GM19452 (cell line): ENCODE measurements around the gene PCDHA3.
"Not testable (repeated sequence)": the region's sequence is repeated elsewhere in the genome, so short reads cannot be mapped to it uniquely, and the experiment has no call there.

Experiments
- ATAC-seq: cut with Tn5 transposase; IDR thresholded peaks from one replicate; pipeline ENCODE4 v1.9.1; 2021; ENCODE audit not compliant: unreplicated experiment

PCDHA3 gene

GRCh38 chr5:140800816-140801493 lies at the start of gene PCDHA3:
Gene PCDHA3 (plus strand): TSS chr5:140801057.
- no peak for ATAC-seq

GRCh38 chr5:140753561-140753960 lies 47.3 kb upstream of the PCDHA3 start:
- no peak for ATAC-seq

DNA sequence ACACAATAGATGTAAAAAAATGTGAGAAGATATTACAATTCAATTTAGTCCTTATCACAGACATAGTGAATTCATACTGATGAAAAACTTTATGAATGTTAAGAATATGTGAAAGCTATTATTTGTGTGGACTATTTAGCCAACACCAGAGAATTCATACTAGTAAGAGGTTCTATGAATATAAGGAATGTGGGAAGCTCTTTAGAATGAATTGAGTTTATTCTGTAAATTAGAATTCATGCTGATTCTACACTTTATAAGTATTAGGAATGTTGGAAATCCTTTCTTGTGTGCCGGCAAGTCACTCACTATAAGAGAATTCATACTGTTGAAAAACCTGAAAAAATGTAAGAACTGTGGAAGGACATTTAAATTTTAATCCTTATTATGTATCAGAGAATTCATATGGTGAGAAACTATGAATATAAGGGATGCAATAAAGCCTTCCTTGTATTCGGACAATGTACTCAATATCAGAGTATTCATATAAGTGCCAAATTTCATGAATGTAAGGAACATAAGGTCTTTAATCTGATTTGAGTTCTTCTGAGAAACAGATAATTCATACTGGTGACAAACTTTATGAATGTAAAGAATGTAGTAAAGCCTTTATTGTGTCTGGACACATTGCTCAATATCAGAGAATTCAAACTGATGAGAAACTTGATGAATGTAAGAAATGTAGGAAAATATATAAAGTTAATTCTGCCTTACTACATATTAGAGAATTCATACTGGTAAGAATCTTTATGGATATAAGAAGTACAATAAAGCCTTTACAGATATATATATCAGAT lies 36.5 kb upstream of the PCDHA3 start:
- ATAC-seq: no peak

GRCh38 chr5:140767444-140767843 lies 33.4 kb upstream of the PCDHA3 start:
- no peak for ATAC-seq

- no peak for ATAC-seq
Measured at GRCh38 chr5:140780512-140780911, 20.3 kb upstream of the PCDHA3 start.

DNA sequence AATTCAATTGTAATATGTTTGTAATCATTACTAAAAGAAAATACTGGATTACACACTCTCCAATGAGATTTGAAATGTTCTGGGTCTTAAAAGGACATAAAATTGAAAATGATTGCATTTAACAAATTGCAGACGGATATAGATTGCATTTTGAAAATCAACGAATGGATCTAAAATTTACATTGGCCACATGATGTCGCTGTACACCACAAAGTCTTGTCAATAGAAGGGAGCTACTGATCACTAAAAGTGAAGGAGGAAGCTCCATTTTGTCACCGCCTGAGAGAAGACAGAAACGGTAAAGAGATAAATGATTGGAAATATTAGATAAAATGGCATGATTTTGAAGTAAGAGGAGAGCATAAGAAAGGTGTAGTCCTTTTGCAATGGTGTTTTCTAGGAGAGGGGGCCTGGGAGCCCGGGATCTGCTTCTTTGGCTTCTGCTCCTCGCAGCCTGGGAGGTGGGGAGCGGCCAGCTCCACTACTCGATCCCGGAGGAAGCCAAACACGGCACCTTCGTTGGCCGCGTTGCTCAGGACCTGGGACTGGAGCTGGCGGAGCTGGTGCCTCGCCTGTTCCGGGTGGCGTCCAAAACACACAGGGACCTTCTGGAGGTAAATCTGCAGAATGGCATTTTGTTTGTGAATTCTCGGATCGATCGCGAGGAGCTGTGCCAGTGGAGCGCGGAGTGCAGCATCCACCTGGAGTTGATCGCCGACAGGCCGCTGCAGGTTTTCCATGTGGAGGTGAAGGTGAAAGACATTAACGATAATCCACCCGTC lies 14.8 kb upstream of the PCDHA3 start, which contains the start of gene PCDHA1:
PCDHA1 (plus strand) TSS at position 236 of the 782 bp plus-strand sequence.
- ATAC-seq: no peak

DNA sequence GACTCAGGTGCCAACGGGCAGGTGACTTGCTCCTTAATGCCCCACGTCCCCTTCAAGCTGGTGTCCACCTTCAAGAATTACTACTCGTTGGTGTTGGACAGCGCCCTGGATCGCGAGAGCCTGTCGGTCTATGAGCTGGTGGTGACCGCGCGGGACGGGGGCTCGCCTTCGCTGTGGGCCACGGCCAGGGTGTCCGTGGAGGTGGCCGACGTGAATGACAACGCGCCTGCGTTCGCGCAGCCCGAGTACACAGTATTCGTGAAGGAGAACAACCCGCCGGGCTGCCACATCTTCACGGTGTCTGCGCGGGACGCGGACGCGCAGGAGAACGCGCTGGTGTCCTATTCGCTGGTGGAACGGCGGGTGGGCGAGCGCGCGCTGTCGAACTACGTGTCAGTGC lies 13.4 kb upstream of the PCDHA3 start:
- not testable (repeated sequence) for ATAC-seq

DNA sequence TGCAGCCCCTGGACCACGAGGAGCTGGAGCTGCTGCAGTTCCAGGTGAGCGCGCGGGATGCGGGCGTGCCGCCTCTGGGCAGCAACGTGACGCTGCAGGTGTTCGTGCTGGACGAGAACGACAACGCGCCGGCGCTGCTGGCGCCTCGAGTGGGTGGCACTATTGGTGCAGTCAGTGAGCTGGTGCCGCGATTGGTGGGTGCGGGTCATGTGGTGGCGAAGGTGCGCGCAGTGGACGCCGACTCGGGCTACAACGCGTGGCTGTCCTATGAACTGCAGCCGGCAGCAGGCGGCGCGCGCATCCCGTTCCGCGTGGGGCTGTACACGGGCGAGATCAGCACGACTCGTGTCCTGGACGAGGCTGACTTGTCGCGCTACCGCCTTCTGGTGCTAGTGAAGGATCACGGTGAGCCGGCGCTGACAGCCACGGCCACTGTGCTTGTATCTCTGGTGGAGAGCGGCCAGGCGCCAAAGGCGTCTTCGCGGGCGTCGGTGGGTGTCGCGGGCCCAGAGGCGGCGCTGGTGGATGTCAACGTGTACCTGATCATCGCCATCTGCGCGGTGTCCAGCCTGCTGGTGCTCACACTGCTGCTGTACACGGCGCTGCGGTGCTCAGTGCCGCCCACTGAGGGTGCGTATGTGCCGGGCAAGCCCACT lies 12.9 kb upstream of the PCDHA3 start:
- not testable (repeated sequence) for ATAC-seq

GRCh38 chr5:140791089-140791488 lies 9.8 kb upstream of the PCDHA3 start:
- ATAC-seq: no peak

DNA sequence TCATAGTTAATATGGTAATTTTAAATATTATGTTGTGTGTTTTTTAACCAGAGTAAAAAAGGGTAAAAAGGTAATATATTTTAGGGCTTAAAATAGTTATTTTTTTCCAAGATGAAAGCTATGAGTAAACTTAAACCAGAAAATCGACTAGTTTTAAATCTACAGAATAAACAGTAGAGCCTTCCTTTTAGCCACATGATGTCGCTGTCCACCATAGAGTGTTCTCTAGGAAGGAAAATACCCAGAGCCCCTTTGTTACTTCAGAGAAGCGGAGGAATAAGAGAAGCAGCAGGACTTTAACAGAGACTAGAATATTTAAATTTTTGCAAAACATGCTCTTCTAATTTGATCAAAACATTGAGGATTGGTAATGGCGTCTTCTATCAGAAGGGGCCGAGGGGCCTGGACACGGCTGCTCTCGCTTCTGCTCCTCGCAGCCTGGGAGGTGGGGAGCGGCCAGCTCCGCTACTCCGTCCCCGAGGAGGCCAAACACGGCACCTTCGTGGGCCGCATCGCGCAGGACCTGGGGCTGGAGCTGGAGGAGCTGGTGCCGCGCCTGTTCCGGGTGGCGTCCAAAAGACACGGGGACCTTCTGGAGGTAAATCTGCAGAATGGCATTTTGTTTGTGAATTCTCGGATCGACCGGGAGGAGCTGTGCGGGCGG lies 6.1 kb upstream of the PCDHA3 start, which contains the start of gene PCDHA2:
PCDHA2 (plus strand) TSS at position 258 of the 664 bp plus-strand sequence.
- ATAC-seq: no peak

DNA sequence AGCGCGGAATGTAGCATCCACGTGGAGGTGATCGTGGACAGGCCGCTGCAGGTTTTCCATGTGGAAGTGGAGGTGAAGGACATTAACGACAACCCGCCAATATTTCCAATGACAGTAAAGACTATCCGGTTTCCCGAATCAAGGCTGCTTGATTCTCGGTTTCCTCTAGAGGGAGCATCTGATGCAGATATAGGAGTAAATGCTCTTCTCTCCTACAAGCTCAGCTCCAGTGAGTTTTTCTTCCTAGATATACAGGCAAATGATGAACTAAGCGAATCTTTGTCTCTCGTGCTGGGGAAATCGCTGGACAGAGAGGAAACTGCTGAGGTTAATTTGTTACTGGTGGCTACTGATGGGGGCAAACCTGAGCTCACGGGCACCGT lies 5.6 kb upstream of the PCDHA3 start:
- ATAC-seq: no peak

DNA sequence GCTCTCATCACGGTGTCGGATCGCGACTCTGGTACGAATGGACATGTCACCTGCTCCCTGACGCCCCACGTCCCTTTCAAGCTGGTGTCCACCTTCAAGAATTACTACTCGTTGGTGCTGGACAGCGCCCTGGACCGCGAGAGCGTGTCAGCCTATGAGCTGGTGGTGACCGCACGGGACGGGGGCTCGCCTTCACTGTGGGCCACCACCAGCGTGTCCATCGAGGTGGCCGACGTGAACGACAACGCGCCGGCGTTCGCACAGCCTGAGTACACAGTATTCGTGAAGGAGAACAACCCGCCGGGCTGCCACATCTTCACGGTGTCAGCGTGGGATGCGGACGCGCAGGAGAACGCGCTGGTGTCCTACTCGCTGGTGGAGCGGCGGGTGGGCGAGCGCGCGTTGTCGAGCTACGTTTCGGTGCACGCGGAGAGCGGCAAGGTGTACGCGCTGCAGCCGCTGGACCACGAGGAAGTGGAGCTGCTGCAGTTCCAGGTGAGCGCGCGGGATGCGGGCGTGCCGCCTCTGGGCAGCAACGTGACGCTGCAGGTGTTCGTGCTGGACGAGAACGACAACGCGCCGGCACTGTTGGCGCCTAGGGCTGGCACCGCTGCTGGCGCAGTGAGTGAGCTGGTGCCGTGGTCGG lies 4.7 kb upstream of the PCDHA3 start:
- not testable (repeated sequence) for ATAC-seq

DNA sequence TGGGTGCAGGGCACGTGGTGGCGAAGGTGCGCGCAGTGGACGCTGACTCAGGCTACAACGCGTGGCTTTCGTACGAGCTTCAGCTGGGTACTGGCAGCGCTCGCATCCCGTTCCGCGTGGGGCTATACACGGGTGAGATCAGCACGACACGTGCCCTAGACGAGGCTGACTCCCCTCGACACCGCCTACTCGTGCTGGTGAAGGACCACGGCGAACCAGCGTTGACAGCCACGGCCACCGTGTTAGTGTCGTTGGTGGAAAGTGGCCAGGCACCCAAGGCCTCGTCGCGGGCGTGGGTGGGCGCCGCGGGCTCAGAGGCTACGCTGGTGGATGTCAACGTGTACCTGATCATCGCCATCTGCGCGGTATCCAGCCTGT lies 4.2 kb upstream of the PCDHA3 start:
- ATAC-seq: no peak

GRCh38 chr5:140801494-140801841 lies 611 bp downstream of the PCDHA3 start:
- no peak for ATAC-seq

- ATAC-seq: not testable (repeated sequence)
Measured at GRCh38 chr5:140802381-140802780, 1.5 kb downstream of the PCDHA3 start.

GRCh38 chr5:140802781-140803271 lies 2.0 kb downstream of the PCDHA3 start:
- no peak for ATAC-seq

DNA sequence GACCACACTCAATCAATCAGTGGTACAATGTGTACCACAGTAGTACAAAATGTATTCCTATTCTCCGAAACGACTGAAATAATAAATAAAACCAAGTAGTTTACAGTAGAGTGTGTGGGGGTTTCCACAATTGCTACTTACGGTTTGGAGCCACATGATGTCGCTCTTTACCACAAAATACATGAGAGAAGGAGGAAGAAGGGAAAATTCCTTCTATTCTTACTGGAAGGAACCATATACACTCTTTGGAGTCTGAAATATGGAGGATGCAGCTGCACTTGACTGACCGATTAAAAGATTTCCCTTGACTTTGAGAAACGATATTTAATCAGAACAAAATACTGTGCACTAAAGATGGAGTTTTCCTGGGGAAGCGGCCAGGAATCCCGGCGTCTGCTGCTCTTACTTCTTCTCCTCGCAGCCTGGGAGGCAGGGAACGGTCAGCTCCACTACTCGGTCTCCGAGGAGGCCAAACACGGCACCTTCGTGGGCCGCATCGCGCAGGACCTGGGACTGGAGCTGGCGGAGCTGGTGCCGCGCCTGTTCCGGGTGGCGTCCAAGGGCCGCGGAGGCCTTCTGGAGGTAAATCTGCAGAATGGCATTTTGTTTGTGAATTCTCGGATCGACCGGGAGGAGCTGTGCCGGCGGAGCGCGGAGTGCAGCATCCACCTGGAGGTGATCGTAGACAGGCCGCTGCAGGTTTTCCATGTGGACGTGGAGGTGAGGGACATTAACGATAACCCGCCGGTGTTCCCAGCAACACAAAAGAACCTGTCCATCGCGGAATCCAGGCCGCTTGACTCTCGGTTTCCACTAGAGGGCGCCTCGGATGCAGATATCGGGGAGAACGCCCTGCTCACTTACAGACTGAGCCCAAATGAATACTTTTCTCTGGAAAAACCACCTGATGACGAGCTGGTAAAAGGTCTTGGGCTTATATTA lies 6.2 kb downstream of the PCDHA3 start, which contains the start of gene PCDHA4:
PCDHA4 (plus strand) TSS at position 235 of the 942 bp plus-strand sequence.
- ATAC-seq: no peak

- not testable (repeated sequence) for ATAC-seq
Measured at GRCh38 chr5:140808241-140808888, 7.5 kb downstream of the PCDHA3 start.
